Measurements from ENCODE around the gene FHL2.

The FHL2 gene

DNA sequence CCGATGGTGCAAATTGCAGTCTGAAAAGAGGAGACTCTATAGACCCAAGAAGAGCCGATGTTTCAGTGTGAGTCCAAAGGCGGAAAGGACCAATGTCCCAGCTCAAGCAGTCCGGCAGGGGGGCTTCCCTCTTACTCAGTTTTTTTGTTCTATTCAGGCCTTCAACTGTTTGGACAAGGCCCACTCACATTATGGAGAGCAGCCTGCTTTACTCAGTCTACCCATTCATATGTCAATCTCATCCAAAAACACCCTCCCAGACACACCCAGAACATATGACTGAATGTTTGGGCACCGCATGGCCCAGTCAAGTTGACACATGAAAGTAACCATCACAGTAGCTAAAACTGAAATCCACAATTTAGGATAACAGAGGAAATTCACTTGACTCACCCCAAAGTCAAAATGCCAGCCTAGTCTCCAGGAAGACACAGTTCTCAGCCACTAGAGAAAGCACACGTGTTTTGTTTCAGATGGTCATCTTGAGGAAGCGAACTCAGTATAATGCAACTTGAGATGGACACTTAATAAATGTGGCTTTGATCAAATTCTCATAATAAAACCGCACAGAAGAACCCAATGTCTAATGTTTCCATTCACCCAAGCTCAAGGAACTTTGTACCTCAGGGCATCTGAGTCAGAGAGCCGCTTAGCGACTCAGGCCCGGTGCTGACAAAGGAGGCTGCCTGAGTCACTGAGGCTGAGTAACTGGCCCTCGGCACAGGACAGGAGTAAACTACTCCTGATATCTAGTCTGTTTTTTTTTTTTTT is 2.4 kb downstream of the FHL2 start:
- DNase-seq: no peak

DNA sequence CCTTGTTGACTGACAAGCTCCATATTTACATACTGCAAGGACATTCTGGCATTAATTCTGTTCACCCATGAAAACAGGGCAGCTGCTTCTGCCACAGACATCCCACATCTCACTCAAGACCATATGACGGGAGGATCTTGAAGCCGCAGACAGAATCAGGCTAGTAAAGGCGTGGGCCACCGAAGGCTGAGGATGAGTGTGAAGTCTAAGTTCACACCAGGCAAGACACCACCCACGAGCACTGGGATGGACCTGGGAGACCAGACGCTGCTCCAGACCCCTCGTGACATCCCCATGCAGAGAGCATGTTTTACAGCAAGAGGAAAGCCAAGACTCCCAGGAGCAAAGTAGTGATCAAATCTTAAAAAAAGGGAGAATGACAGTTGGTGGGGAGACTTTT is 3.2 kb downstream of the FHL2 start:
- no peak for DNase-seq

DNA sequence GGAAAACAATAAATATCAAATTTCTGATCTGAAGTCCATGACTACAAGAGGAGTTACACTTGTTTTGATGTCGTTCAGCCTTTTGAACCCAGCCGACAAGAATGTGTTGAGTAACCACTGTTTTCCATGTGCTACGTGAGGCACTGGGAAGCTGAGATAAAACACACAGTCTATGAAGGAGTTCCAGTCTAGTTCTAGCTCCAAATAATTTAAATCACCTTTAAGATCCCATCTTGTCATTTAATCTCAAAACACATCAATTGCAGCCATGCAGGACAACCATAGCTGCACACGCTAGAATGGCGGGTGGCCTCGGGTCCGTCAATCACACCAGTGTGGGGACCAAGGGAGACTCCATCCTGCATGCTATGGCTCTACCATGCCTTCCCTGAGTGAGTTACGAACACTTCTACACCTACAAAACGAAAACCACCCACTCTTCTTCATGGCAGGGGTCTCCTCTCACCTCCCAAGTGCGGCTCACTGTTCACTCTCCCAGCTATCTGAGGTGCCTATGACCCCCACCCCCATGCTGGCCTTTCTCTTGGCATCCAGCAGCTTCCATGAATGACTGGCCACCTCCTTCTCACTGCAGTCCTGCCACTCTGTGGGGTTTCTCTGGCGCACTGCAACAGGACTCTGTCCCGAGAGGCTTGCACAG is 3.8 kb downstream of the FHL2 start:
- DNase-seq: no peak

- DNase-seq: no peak
These were observed 5.3 kb downstream of the FHL2 start for GRCh38 chr2:105393373-105394055.

GRCh38 chr2:105391763-105392662 is 6.8 kb downstream of the FHL2 start:
- DNase-seq: no peak

DNA sequence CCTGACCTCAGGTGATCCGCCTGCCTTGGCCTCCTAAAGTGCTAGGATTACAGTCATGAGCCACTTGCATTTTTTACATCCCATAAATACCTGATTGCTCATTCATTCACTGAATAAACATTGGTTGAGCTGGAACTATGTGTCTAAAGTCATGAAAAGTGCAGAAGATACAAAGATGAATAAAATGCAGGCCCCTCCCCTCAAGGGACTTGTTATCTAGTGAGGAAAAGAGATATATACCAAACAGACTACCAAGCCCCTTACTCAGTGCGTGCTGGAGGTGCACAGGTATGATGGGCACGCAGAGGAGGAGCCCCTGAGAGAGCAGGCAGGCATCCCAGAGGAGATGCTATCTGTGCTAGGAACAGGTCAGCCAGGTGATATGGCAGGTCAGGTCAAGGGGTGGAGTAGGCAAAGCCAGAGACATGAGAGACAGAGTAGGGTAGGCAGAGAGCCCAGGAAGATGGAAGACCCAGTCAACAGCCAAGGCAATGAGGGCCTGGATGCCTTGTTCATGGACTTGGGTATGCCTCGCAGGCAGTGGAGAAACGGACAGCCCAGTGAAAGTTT is 7.7 kb downstream of the FHL2 start:
- no peak for DNase-seq

DNA sequence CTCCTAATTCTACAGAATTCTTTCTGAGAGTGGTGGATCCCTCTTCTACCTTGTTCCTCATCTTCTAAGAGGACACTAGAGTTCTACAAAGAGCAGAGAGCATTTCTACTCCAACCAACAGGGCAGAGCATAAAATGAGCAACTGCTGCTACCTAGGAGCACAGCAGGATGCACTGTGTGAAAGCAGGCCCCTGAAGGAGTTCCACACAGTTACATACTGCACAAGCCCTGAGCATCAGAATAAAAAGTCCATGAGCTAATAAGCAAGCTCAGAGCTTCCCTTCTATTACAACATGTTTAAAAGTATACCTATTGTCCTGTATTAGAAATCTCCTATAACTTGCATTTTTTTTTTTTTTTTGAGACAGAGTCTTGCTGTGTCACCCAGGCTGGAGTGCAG is 8.4 kb downstream of the FHL2 start:
- DNase-seq: no peak

GRCh38 chr2:105388971-105389381 is 9.9 kb downstream of the FHL2 start:
- no peak for DNase-seq

- no peak for DNase-seq
These were observed 11.6 kb downstream of the FHL2 start for GRCh38 chr2:105387225-105387624.

- no peak for DNase-seq
These were observed 12.9 kb downstream of the FHL2 start for GRCh38 chr2:105385731-105386540.

- no peak for DNase-seq
These were observed 14.0 kb downstream of the FHL2 start for GRCh38 chr2:105384861-105385260.

DNA sequence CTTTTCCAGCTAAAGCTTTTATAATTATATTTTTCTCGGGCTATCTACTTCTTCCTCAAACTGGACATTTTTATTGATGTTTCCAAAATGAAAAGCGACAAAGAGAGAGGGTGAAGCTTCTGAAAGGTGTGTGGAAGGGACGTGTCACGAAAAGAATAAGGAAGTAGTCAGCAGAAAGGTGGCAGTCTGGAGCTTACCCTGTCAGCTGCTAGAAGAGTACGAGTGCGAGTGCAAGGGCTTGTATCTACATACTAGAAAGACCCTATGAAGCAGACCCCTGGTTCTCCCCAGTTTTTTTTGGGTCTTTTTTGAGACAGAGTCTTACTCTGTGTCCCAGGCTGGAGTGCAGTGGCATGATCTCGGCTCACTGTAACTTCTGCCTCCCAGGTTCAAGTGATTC is 14.6 kb downstream of the FHL2 start:
- DNase-seq: no peak

GRCh38 chr2:105383432-105384166 is 15.3 kb downstream of the FHL2 start:
- no peak for DNase-seq

GRCh38 chr2:105382177-105382576 is 16.7 kb downstream of the FHL2 start:
- DNase-seq: no peak

DNA sequence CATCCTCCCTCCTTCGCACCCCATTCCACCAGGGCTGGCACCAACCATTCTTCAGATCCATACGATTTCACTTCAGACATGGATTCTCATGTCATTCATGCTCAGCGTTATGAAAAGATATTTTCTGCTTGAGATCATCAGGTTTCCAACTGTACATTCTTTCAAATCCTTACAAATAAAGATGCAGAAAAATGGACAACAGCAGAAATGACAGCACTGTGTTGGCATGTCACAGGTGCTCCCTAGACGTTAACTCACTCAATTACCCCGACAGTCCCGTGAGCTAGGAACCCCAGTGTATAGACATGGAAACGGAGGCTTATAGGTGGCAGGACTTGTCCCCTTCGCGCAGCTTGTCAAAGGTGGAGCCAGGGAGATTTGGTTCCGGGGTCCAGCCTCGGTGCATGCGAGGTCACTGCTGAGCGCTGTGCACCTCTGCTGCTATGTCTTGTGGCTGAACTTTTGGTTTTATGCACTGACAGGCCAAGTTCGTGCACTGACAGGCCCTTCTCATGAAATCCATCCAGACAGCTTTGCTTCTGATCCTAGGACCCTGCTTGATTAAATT is 17.7 kb downstream of the FHL2 start:
- no peak for DNase-seq

- DNase-seq: no peak
These were observed 18.3 kb downstream of the FHL2 start for GRCh38 chr2:105380432-105381100.

GRCh38 chr2:105379741-105380186 is 19.1 kb downstream of the FHL2 start:
- DNase-seq: no peak

- DNase-seq: no peak
These were observed 19.9 kb downstream of the FHL2 start for GRCh38 chr2:105378921-105379383.

GRCh38 chr2:105378276-105378840 is 20.5 kb downstream of the FHL2 start:
- DNase-seq: no peak
